ENCODE measurements around the gene AZI2.
A peak's percentile ranks its signal among the peaks of the same experiment; 100 is the strongest.

The AZI2 gene, protein sequence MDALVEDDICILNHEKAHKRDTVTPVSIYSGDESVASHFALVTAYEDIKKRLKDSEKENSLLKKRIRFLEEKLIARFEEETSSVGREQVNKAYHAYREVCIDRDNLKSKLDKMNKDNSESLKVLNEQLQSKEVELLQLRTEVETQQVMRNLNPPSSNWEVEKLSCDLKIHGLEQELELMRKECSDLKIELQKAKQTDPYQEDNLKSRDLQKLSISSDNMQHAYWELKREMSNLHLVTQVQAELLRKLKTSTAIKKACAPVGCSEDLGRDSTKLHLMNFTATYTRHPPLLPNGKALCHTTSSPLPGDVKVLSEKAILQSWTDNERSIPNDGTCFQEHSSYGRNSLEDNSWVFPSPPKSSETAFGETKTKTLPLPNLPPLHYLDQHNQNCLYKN

DNA sequence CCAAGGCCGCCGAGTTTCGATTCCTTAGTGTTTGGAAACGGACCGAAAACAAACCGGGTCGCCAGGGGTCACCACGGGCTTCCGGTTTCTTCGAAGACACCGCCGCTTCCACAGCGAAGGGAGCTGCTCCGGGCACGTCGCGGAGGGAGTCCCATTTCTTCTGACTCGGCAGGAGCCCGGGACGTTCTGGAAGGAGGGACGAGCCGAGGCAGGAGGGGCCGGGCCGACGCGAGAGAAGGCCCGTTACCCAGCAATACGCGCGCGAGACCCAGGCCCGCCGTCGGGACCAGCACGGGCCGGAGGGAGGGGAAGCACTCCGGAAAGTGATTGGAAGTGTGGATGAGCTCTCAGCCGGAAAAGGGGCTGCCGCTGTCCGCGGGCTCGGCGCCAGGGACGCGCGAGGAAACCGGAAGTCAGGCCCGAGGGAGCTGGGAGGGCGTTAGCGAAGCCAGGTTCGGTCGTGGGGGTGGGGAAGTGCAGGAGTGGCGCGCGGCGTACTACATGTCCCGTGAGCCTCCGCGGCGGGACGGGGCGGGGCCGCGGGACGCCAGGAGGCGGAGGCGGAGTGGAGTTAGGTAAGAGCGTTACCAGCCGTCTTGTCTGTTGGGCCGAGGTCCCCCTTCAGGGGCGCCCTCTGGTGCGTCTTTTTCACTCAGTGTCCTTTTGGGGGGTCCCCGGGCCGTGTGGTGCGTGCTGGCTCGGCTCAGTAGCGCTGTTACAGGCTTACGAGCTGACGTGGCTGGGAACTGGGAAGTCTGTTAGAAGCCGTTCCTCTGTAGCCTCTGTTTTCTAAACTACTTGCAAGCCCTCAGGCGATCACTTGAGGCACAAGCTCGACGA, at the start of gene AZI2, which contains the start of gene ZCWPW2:
TSS of gene AZI2 (minus strand) at position 196 of the 840 bp plus-strand sequence. CDS start 8,207 bp downstream, outside the sequence.
TSS of gene ZCWPW2 (plus strand) at position 93 of the 840 bp plus-strand sequence. CDS start 64,348 bp downstream, outside the sequence.
- H3K36me3 Mint-ChIP-seq: peaks cover 15% of the 10 kb centered on the region in 2 donors
- peak; percentile 91 for DNase-seq
- H3K27ac Mint-ChIP-seq: peak within 1 kb of the TSS; percentile 99
- peak within 1 kb of the TSS; percentile 97 to 98 for H3K4me3 Mint-ChIP-seq
- no peaks in the 10 kb centered on the region for H3K27me3 Mint-ChIP-seq
- peaks cover 2 to 4% of the 10 kb centered on the region in 2 donors for H3K9me3 Mint-ChIP-seq
- ATAC-seq (replicated peaks): peak; percentile 93 to 94
- H3K4me1 Mint-ChIP-seq: peaks cover 6 to 28% of the 10 kb centered on the region in 2 donors

DNA sequence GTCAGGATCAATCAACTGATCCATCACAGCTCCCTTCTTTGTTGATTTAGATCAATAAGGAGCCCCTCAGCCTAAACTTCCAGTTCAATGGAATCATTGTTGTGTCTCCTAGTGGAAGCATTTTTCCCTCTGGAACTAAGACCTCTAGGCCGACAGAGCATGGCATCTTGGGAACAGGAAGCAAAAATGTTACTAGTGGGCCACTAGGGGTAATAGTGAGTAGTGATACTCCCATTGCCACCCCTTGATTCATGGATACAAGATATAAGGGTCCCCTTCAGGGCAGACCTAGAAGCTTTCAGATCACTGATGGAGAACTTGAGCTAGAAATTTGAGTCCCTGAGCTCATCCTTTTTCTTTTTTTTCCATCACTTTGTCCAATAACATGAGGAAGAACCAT, 40.4 kb upstream of the AZI2 start:
- H3K9me3 Mint-ChIP-seq: peaks cover 3 to 7% of the 10 kb centered on the region in 2 donors
- no peaks in the 10 kb centered on the region for H3K36me3 Mint-ChIP-seq
- H3K27ac Mint-ChIP-seq: no peak overlapping the region
- no peaks in the 10 kb centered on the region for H3K4me1 Mint-ChIP-seq
- DNase-seq (no peak), ATAC-seq (replicated peaks) (no peak)
- no peaks in the 10 kb centered on the region for H3K27me3 Mint-ChIP-seq
- no peak overlapping the region for H3K4me3 Mint-ChIP-seq

DNA sequence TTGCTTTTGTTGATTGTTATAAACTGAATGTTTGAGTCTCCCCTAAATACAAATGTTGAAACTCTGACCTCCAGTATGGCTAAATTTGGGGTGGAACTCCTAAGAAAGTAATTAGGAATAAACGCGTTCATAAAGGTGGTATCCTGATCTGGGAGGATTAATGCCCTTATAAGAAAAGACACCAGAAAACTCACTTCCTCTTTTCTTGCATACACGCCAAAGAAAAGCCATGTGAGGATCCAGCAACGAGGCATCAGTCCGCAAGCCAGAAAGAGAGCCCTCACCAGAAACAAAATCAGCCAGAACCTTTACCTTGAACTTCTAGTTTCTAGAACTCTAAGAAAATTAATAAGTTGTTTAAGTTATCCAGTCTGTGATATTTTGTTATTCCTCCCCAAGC, 37.4 kb upstream of the AZI2 start:
- H3K4me1 Mint-ChIP-seq: no peaks in the 10 kb centered on the region
- no peak overlapping the region for H3K4me3 Mint-ChIP-seq
- no peak overlapping the region for H3K27ac Mint-ChIP-seq
- DNase-seq (no peak), ATAC-seq (replicated peaks) (no peak)
- H3K36me3 Mint-ChIP-seq: no peaks in the 10 kb centered on the region
- peaks cover 0 to 3% of the 10 kb centered on the region in 2 donors for H3K9me3 Mint-ChIP-seq
- no peaks in the 10 kb centered on the region for H3K27me3 Mint-ChIP-seq

DNA sequence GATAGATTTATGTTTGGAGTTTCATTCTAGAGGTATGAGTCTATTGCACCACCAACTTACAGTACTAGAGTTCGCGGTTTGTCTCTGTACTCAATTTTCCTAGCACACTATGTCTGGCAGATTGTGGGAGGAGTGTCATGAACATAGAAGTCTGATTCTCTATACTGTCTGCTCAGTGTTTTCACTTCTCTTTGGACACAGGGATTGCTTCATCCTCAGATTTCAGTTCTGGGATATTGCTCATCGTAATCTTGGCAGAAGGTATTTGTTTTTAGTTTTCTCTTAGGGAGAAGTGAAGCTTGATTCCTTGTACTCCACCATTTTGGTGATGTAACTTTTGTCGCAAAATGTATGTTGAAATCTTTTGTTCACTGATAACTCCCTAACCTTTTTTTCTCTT, 27.8 kb upstream of the AZI2 start:
- no peak overlapping the region for H3K4me3 Mint-ChIP-seq
- H3K27ac Mint-ChIP-seq: no peak overlapping the region
- peaks cover 8 to 12% of the 10 kb centered on the region in 2 donors for H3K9me3 Mint-ChIP-seq
- H3K4me1 Mint-ChIP-seq: no peaks in the 10 kb centered on the region
- H3K36me3 Mint-ChIP-seq: peaks cover 0 to 2% of the 10 kb centered on the region in 2 donors
- no peak for DNase-seq
- peaks cover 4 to 8% of the 10 kb centered on the region in 2 donors for H3K27me3 Mint-ChIP-seq
- no peak for ATAC-seq (replicated peaks)

DNA sequence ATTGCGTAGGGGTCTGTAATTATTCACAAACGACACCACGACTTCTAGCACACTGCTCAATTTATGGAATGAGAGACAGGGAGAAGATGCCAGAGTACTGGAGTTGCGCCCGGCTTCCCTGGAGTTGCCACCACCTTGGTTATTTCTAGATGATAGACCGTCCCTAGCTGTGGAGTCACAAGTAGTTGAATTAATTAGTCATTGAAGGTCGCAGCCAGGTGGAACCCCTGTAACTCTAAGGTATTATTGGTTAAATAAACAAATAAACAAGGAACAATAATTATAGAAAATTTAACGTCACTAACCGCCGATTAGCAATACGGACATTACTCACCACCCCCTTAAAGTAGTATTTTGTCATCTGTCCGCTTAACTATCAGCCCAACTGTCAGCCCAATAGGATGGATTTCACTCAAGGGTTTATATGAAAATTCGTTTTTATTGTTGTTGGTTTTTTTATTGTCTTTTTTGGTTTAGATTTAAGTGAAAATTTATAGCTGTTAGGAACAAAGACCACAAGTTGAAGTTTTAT, 911 bp upstream of the AZI2 start:
- DNase-seq: no peak
- Mint-ChIP-seq H3K9me3 (peaks cover 2 to 5% of the 10 kb centered on the region in 2 donors), H3K27ac (peak overlapping the region; percentile 99), H3K4me1 (peaks cover 6 to 28% of the 10 kb centered on the region in 2 donors), H3K27me3 (no peaks in the 10 kb centered on the region), H3K4me3 (peak overlapping the region; percentile 97 to 98), H3K36me3 (peaks cover 15 to 19% of the 10 kb centered on the region in 2 donors)
- no peak for ATAC-seq (replicated peaks)

DNA sequence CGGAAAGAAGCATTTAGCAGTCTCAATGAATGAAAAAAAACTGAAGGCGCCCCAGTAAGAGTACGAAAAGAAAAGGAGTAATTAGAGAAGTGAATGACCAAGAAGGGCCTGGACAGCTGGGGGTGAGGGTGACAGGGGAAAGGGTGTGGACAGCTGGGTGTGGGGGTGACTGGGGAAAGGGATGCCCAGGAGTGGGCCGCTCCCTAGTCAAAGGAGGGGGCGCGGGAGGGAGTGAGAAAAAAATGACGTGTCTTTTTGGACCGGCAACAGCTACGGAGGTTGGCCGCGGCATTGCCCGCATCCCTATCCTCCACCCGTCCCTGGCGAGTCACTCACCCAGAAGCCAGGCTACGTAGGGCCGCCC, 377 bp downstream of the AZI2 start:
- Mint-ChIP-seq H3K4me1 (peaks cover 7 to 28% of the 10 kb centered on the region in 2 donors), H3K9me3 (no peaks in the 10 kb centered on the region), H3K27ac (peak overlapping the region; percentile 99), H3K27me3 (no peaks in the 10 kb centered on the region), H3K36me3 (peaks cover 10 to 12% of the 10 kb centered on the region in 2 donors), H3K4me3 (peak overlapping the region; percentile 97 to 98)
- DNase-seq (no peak), ATAC-seq (replicated peaks) (no peak)

DNA sequence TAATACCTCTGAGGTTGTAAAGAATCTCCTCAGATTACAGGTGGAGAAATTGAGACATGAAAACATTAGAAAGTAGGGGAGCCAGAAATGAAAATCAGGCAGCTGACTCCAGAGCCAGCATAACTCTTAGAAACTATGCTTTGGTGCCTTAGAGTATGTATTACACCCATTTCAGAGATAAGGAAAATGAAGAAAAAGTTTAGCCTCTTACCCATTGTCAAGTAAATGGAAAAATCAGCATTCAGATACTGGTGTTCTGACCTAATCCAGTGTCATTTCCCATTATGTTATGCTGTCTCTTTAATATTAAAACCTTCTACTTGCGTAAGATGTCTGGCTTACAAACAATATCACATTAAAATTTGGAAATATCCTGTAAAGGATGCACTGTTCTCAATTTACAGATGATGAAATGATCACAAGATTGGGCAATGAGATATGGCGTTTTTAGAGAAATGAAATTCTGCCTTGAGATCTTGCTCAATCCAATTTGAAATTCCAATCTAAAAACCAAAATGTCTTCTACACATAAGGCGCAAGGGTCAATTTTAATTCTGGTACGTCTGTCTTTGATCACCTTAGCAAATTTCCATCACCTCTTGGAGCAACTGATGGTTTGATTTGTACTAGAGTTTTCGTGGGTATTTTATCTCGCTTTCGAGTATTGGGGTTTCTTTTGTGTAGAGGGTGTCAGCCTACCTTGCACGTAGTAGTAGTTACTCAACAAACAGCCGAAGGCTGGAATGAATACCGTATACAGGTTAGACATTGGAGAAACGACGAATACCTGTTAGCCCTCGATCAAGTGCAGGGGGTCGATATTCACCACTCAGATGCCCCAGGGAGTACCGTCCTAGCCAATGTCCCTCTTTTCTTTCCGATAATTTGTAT, 1.0 kb downstream of the AZI2 start:
- H3K27ac Mint-ChIP-seq: peak overlapping the region; percentile 99
- no peaks in the 10 kb centered on the region for H3K27me3 Mint-ChIP-seq
- peaks cover 10 to 28% of the 10 kb centered on the region in 2 donors for H3K4me1 Mint-ChIP-seq
- peak overlapping the region; percentile 97 to 98 for H3K4me3 Mint-ChIP-seq
- peaks cover 12 to 14% of the 10 kb centered on the region in 2 donors for H3K36me3 Mint-ChIP-seq
- no peaks in the 10 kb centered on the region for H3K9me3 Mint-ChIP-seq
- ATAC-seq (replicated peaks) (no peak), DNase-seq (no peak)

DNA sequence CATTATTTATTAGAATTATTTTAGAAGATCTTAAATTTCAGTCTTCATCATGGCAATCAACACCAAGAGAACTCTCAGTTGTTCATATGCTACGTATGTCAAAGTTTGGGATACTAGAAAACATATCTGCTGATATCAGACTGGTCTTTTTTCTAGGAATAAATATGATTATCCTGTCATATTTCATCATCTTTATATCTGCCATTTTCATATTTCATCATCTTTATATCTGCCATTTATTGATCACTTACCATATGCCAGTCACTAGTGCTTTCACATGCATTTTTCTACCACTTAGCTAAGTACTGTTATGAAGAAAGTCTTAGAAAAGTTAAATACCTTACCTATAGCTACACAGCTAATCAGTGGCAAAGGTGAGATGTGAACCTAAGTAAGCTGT, 2.9 kb downstream of the AZI2 start:
- Mint-ChIP-seq H3K27me3 (no peaks in the 10 kb centered on the region), H3K4me3 (no peak overlapping the region)

DNA sequence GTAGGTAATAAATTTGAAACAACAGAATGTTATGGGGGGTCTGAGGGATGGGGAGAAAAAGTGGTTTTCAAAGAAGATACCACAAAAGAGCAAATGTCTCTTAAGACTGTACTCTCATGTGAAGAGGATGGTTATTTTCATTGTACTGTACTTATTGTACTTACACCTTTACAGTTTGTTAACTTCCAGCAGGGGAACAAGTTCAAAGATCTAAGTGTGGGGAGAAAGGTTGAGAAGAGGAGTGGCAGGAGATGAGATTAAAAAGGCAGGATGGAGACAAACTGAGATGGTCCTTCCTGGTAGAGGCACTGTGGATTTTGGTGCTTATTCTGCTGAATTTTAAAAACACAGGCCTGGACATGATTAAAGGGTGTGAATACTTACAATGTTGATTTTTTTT, 5.5 kb downstream of the AZI2 start:
- Mint-ChIP-seq H3K4me3 (no peak overlapping the region), H3K36me3 (peaks cover 0 to 4% of the 10 kb centered on the region in 2 donors), H3K27me3 (no peaks in the 10 kb centered on the region), H3K4me1 (peaks cover 10 to 22% of the 10 kb centered on the region in 2 donors), H3K9me3 (no peaks in the 10 kb centered on the region), H3K27ac (no peak overlapping the region)
- DNase-seq: no peak
- no peak for ATAC-seq (replicated peaks)

More for the DNA sequence above, 2.9 kb downstream of the AZI2 start:
- Mint-ChIP-seq H3K36me3 (peaks cover 2 to 4% of the 10 kb centered on the region in 2 donors), H3K27ac (no peak overlapping the region), H3K9me3 (no peaks in the 10 kb centered on the region), H3K4me1 (peaks cover 10 to 33% of the 10 kb centered on the region in 2 donors)
- DNase-seq (no peak), ATAC-seq (replicated peaks) (no peak)

DNA sequence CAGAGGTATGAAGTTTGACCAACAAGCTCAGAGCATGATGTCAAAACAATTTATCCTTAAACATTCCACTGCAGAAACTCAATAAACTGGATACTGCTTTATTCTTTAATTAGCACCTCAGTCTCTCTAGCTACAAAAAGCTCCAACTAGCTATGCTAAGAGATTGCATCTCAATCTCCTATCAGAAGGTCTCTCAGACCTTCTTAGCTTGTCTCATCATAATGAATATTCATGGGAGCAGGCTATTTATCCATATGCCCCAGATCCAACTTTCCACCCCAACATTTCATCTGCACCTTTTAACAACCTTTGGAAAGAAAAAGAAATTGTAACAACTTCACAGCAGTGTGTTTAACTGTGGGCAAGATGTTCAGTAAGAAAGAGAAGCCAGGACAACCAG, 11.4 kb downstream of the AZI2 start:
- H3K9me3 Mint-ChIP-seq: no peaks in the 10 kb centered on the region
- ATAC-seq (replicated peaks) (no peak), DNase-seq (no peak)
- no peak overlapping the region for H3K4me3 Mint-ChIP-seq
- no peaks in the 10 kb centered on the region for H3K27me3 Mint-ChIP-seq
- H3K4me1 Mint-ChIP-seq: peaks cover 0 to 2% of the 10 kb centered on the region in 2 donors
- H3K36me3 Mint-ChIP-seq: peaks cover 4 to 11% of the 10 kb centered on the region in 2 donors
- no peak overlapping the region for H3K27ac Mint-ChIP-seq

DNA sequence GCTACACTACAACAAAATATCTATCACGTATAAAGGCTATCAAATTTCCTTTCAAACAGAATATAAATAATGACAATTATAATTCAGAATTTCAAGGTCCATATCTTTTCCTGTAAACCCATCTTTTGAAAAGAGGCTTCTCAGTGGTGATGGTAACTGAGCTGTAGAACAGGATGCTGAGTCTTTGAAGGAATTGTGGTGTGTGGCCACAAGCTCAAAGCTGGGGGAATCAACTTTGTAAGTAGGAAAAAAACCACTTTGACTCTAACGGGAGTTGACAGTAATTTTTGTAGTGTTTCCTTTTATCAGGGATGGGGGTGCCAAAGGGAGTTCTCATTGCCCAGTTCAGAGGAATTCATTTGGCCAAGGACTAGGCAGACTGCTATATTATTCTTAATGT, 13.4 kb downstream of the AZI2 start:
- H3K27me3 Mint-ChIP-seq: no peaks in the 10 kb centered on the region
- H3K27ac Mint-ChIP-seq: no peak overlapping the region
- peaks cover 4 to 11% of the 10 kb centered on the region in 2 donors for H3K36me3 Mint-ChIP-seq
- no peaks in the 10 kb centered on the region for H3K9me3 Mint-ChIP-seq
- no peak overlapping the region for H3K4me3 Mint-ChIP-seq
- H3K4me1 Mint-ChIP-seq: no peaks in the 10 kb centered on the region
- no peak for ATAC-seq (replicated peaks)
- no peak for DNase-seq

DNA sequence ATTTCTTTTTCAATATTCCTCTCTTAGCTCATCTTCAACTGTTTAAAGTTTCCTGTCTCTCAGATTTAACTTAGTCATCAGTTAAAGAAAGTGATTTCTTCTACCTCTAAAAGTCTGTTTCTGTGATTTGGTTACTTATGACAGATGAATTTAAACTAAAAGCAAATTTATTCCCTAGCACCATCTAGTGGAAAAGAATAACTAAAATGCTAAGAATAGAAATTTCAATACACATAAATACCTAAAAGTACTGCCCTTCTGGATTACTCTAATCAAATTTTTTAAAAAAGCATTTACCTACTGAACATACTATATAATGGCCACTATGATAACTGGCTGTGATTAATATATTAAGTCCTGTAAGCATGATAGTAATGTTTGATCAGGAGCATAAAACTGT, 14.1 kb downstream of the AZI2 start:
- Mint-ChIP-seq H3K9me3 (no peaks in the 10 kb centered on the region), H3K4me1 (no peaks in the 10 kb centered on the region), H3K36me3 (peaks cover 4 to 11% of the 10 kb centered on the region in 2 donors), H3K27me3 (no peaks in the 10 kb centered on the region), H3K4me3 (no peak overlapping the region), H3K27ac (no peak overlapping the region)
- no peak for DNase-seq
- ATAC-seq (replicated peaks): no peak

DNA sequence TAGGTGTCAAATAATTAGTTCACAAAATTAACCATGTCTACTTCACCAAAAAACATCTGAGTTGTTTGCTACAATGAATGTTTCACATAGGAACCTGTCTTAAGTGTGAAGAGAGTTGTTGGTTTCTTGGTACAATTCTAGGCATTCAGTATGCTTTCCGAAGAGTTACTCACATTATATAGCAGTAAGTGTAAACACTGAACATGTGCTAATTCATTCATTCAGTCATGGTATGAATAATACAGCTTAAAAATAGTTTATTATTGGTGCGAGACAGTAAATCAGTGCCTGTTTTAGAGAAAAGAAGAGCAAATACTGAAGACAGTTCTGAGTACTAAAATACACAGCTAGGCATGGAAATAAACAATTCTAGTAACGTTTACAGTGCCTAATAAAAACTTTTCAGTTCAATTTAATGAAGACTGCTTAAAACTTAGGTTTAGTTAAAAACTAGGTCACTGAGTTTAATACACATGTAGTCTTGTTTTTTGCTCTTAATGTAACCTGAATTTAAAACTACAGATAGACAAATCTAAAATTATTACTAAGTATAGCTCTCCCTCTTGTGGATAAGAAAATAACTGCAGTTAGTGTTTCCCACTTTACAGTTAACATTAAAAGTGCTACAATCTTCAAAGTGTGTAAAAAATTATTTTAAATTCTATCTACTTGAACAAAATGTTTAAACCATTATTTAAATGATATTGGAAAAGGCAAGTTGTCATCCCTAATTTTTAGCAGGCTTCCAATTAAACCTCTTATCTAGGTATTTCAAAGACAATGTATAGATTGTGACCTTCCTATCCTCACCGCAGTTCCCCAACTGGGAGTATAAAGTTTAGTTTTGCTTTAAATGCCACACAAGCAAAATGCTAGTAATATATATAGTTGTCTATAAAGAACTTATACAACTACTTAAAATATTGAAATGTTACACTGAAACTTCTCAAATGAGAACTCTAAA, 20.2 kb downstream of the AZI2 start:
- DNase-seq (no peak), ATAC-seq (replicated peaks) (no peak)
- Mint-ChIP-seq H3K4me3 (no peak overlapping the region), H3K4me1 (no peaks in the 10 kb centered on the region), H3K27ac (no peak overlapping the region), H3K27me3 (no peaks in the 10 kb centered on the region), H3K36me3 (peaks cover 4 to 11% of the 10 kb centered on the region in 2 donors), H3K9me3 (no peaks in the 10 kb centered on the region)

Data from stimulated activated naive B cell treated with anti-CD40 and anti-IgM and Interleukin-4, amounts not matched to agents 10 μg/mL and 1 μg/mL and 100 μg/mL, for 72 hours (primary cell).